D721Med (cell line): ENCODE measurements around the gene EIF4E3.

Source experiments
- DNase-seq: peaks from one replicate; pipeline ENCODE4 v3.0.0; 2011; ENCODE audit warnings: low spot score; ENCODE audit not compliant: insufficient read length
- FAIRE-seq: peaks from 2 replicates; lab custom pipeline; 2011; peaks lifted over from hg19 to GRCh38; lab: Jason Lieb, UNC
- TF ChIP-seq, protein P1 (sequence below): IDR thresholded peaks from 2 replicates; pipeline ENCODE4 v1.5.1; 2012; ENCODE audit warnings: mild to moderate bottlenecking, control low read depth; ENCODE audit not compliant: insufficient read depth; ENCODE audit errors: missing control alignments

The EIF4E3 gene

DNA sequence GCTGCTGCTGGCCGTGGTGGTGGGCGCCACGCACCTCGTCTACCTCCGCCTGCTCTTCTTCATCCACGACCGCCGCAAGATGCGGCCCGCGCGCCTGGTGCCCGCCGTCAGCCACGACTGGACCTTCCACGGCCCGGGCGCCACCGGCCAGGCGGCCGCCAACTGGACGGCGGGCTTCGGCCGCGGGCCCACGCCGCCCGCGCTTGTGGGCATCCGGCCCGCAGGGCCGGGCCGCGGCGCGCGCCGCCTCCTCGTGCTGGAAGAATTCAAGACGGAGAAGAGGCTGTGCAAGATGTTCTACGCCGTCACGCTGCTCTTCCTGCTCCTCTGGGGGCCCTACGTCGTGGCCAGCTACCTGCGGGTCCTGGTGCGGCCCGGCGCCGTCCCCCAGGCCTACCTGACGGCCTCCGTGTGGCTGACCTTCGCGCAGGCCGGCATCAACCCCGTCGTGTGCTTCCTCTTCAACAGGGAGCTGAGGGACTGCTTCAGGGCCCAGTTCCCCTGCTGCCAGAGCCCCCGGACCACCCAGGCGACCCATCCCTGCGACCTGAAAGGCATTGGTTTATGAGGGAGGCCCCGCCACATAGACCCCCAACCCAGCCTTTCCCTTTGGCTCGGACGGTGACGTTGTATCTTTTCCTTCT lies 29.5 kb upstream of the EIF4E3 start:
- FAIRE-seq (no peak), DNase-seq (no peak)
- TF ChIP-seq, protein P1, sequence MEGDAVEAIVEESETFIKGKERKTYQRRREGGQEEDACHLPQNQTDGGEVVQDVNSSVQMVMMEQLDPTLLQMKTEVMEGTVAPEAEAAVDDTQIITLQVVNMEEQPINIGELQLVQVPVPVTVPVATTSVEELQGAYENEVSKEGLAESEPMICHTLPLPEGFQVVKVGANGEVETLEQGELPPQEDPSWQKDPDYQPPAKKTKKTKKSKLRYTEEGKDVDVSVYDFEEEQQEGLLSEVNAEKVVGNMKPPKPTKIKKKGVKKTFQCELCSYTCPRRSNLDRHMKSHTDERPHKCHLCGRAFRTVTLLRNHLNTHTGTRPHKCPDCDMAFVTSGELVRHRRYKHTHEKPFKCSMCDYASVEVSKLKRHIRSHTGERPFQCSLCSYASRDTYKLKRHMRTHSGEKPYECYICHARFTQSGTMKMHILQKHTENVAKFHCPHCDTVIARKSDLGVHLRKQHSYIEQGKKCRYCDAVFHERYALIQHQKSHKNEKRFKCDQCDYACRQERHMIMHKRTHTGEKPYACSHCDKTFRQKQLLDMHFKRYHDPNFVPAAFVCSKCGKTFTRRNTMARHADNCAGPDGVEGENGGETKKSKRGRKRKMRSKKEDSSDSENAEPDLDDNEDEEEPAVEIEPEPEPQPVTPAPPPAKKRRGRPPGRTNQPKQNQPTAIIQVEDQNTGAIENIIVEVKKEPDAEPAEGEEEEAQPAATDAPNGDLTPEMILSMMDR, result no peak

DNA sequence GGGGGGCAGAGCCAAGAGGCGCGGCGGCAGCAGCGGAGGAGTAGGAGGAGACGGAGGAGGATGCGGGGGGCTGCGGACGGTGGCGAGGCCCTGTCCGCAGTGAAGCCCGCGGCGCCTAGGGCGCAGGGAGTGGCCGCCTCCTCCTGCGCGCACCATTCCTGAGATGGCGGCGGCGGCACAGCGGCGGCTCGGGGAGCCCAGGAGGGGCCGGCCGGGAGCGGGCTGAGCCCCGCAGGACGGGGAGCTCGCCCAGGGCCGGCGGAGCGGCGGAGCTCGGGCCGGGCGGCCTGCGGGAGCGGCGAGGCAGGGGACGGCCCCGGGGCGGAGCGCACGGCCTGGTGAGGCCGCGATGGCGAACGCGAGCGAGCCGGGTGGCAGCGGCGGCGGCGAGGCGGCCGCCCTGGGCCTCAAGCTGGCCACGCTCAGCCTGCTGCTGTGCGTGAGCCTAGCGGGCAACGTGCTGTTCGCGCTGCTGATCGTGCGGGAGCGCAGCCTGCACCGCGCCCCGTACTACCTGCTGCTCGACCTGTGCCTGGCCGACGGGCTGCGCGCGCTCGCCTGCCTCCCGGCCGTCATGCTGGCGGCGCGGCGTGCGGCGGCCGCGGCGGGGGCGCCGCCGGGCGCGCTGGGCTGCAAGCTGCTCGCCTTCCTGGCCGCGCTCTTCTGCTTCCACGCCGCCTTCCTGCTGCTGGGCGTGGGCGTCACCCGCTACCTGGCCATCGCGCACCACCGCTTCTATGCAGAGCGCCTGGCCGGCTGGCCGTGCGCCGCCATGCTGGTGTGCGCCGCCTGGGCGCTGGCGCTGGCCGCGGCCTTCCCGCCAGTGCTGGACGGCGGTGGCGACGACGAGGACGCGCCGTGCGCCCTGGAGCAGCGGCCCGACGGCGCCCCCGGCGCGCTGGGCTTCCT lies 28.8 kb upstream of the EIF4E3 start, which contains the start of gene GPR27:
GPR27 (plus strand) TSS at position 155 of the 909 bp plus-strand sequence; CDS start at position 350, 195 bp downstream.
- FAIRE-seq, result no peak
- DNase-seq, result no peak
- TF ChIP-seq, protein P1, result no peak

DNA sequence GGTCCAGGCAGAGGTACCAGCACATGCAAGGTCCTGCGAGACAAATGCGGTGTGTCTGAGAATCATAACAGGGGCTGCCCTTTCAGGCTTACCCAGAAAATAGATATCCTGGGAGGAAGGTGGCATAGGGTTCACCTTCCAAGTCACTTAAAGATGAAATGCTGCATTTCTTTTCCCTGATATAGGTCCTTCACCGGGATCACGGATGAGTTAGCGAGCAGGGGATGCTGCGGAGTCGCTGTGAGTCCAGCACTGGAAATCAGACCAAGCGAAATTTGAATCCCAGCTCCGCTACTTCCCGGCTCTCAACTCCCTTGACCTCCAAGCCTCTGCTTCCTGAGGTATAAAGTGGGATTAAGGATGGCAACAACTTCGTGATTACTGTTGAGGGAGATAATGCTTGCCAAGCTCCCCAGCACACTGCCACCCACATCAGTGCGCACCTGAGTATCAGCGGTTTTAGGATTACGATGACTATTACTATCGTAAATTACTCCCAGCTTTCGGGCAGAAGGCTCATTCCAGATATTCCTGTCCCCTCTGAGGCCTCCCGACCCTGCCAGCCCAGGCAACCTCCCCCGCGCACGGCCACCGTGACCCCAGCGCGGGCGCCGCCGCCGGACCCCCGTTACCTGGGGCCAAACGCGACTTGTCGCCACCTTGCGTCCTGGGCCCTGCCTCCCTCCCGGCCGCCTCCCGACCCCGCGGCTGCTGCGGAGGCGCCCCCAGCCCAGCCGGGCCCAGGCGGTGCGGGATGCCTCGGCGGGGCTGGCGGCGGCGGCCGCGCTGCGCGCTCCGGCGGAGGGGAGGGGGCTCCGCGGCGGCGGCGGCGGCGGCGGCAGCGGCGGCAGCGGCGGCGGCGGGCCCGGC lies 27.9 kb upstream of the EIF4E3 start:
- FAIRE-seq (no peak), DNase-seq (no peak)
- TF ChIP-seq, protein P1, result no peak

DNA sequence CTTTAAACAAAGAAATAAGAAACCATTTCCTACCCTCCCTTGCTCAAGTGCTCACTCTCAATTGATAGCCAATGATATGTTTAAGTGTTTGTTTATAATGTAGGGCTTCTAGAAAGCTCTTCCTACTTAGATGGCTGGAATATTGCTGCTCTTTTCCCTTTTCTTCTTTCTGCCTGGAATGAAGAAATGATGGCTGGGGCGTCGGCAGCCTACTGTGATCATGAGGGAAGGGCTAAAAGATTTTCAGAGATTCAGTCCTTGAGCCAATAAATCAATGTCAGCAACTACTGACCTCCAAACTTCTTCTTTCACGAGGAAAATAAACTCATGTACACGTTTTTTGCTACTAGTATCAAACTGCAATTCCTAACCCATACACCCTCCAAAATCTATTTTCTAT lies 26.4 kb upstream of the EIF4E3 start:
- DNase-seq (no peak), FAIRE-seq (no peak)
- TF ChIP-seq, protein P1, result no peak

DNA sequence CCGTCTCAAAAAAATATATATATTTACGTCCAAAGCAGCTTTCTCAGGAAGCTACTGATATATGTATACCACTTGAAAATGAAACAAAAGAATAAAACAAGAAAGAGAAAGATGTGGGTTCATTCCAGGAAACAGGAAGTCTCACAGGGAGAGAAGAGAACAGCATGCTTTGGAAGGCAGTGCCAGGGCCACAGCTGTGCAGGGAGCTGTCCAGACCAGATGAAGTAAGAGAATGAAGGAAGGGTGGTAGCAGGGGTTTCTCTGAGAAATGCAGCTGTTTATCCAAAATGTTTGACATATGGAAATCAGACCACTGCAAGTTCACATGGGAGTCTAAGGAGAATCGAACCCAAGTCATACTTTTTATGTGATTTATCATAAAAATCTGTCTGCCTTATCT lies 19.5 kb upstream of the EIF4E3 start:
- no peak for FAIRE-seq
- DNase-seq, result no peak

DNA sequence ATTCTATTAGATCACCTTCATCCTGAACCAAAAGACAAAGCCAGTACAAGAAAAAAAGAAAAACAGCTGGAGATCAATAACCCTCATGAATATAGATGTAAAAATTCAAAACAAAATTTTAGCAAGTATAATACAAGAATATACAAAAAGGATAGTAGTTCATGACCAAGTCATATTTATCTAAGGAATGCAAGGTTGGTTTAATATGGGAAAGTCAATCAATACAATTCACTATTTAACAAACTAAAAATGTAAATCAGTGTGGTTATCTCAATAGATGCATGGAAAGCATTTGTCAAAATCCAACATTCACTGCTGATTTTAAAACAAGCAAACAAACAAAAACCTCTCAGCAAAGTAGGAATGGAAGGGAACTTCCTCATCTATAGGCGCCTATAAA lies 17.4 kb upstream of the EIF4E3 start:
- DNase-seq (no peak), FAIRE-seq (peak; percentile 6)
- TF ChIP-seq, protein P1, result no peak

More for the DNA sequence above, 19.5 kb upstream of the EIF4E3 start:
- TF ChIP-seq, protein P1, result no peak
